K562 (cell line): ENCODE measurements around the gene SUPT3H. TPM values are rescaled to one million over a fixed set of nuclear protein-coding genes. Genes with fewer than 3 reads are reported as not detected.

Experiments used
- ATAC-seq: fragments of 200-7000 bp; cut with Tn5 transposase; 3 replicates; pipeline ENCODE4 v1.9.1; 2020; ENCODE audit warnings: moderate library complexity
- BruUV-seq: library from RNA; stranded (reverse); fragments of 400-500 nt; replicated peaks from 2 replicates; lab custom pipeline; 2021; lab: Mats Ljungman, UMichigan
- CTCF ChIA-PET: fragments of 300-600 bp; formaldehyde crosslinking; extraction: SDS; loops from one replicate; lab custom pipeline; 2021; ENCODE audit warnings: low intra/inter-chr PET ratio; lab: Yijun Ruan, JAX
- POLR2A ChIA-PET: fragments of 300-600, 350-650 bp; sonication (Branson Sonifier 250); formaldehyde crosslinking; extraction: SDS; loops from one replicate; lab custom pipeline; 2021; ENCODE audit warnings: antibody characterized with exemption, inconsistent platforms; lab: Yijun Ruan, JAX
- DNase-seq, 4 experiments: peaks; one replicate each; pipeline versions ENCODE4 v3.0.0 to v3.0.0-alpha.2; 2011 to 2018; ENCODE audit warnings: low spot score in 3 of 4, mixed read lengths in 3 of 4; ENCODE audit errors: extremely low read depth in 1 of 4
- FAIRE-seq: peaks from 2 replicates; lab custom pipeline; 2011; peaks lifted over from hg19 to GRCh38; lab: Jason Lieb, UNC
- H2AFZ ChIP-seq: 2 replicates; pipeline ENCODE4 v1.6.0; 2011; ENCODE audit warnings: low read depth, low read length, control low read depth, inconsistent platforms
- H3K27ac ChIP-seq: fragments of 200-600 bp; 3 replicates; pipeline ENCODE4 v1.8.0; 2011; ENCODE audit warnings: low read depth, mild to moderate bottlenecking, control low read depth, inconsistent platforms, low read length, moderate library complexity, mixed read lengths; ENCODE audit errors: extremely low read depth
- H3K27me3 ChIP-seq, 2 experiments: fragments of 300-600 bp in 1 of 2; 2 replicates in 1 of 2; 3 replicates in 1 of 2; pipeline versions ENCODE4 v1.6.0 to v1.8.0; 2011; ENCODE audit warnings: inconsistent platforms in 2 of 2, low read length in 2 of 2, mild to moderate bottlenecking in 1 of 2, mixed read lengths in 1 of 2, moderate library complexity in 1 of 2; ENCODE audit not compliant: control insufficient read depth in 2 of 2, insufficient read depth in 2 of 2
- H3K36me3 ChIP-seq: fragments of 300-600 bp; 3 replicates; pipeline ENCODE4 v1.8.0; 2011; ENCODE audit warnings: mild to moderate bottlenecking, low read length, inconsistent platforms; ENCODE audit not compliant: control insufficient read depth, insufficient read depth
- H3K4me1 ChIP-seq, 2 experiments: fragments of 200-600 bp in 1 of 2; replicated peaks in 1 of 2; 2 replicates in 1 of 2; 3 replicates in 1 of 2; pipeline versions ENCODE4 v1.5.1 to v1.8.0; 2011; ENCODE audit warnings: inconsistent platforms in 2 of 2, low read length in 2 of 2, mild to moderate bottlenecking in 1 of 2, mixed read lengths in 1 of 2, moderate library complexity in 1 of 2; ENCODE audit not compliant: control insufficient read depth in 2 of 2, insufficient read depth in 2 of 2
- H3K4me2 ChIP-seq: 2 replicates; pipeline ENCODE4 v1.6.1; 2011; ENCODE audit warnings: low read length, control low read depth, inconsistent platforms, mixed read lengths; ENCODE audit not compliant: insufficient read depth
- H3K4me3 ChIP-seq: fragments of 200-600 bp; sonication (generic), shearing (Covaris generic); 2 replicates; pipeline ENCODE4 v1.5.1; 2016; ENCODE audit warnings: control low read depth, inconsistent platforms
- H3K79me2 ChIP-seq: fragments of 200-600 bp; 3 replicates; pipeline ENCODE4 v1.8.0; 2011; ENCODE audit warnings: low read length, inconsistent platforms; ENCODE audit not compliant: control insufficient read depth, insufficient read depth
- H3K9ac ChIP-seq, 2 experiments: 2 replicates each; pipeline versions ENCODE4 v1.6.0 to v1.6.1; 2011; ENCODE audit warnings: low read depth in 2 of 2, low read length in 2 of 2, control low read depth in 1 of 2, inconsistent platforms in 1 of 2, mild to moderate bottlenecking in 1 of 2, mixed read lengths in 1 of 2; ENCODE audit not compliant: insufficient read depth in 1 of 2
- H3K9me1 ChIP-seq: one replicate; pipeline ENCODE4 v1.6.0; 2011; ENCODE audit warnings: inconsistent platforms, mild to moderate bottlenecking, low read length, moderate library complexity; ENCODE audit not compliant: control insufficient read depth, insufficient read depth
- H3K9me3 ChIP-seq: replicated peaks from 2 replicates; pipeline ENCODE4 v1.5.1; 2011; ENCODE audit warnings: low read depth, low read length, inconsistent platforms; ENCODE audit not compliant: control insufficient read depth, insufficient read depth
- H4K20me1 ChIP-seq: replicated peaks from 2 replicates; pipeline ENCODE4 v1.6.1; 2011; ENCODE audit warnings: low read length, inconsistent platforms, mixed read lengths; ENCODE audit not compliant: control insufficient read depth, insufficient read depth
- CCAR2 ChIP-seq: fragments of 200-400 bp; formaldehyde crosslinking; IDR thresholded peaks from 2 replicates; pipeline ENCODE4 v1.6.1; 2017; ENCODE audit warnings: mild to moderate bottlenecking, low read depth, low read length
- IRF2 ChIP-seq: sonication (generic); formaldehyde crosslinking; IDR thresholded peaks from 2 replicates; pipeline ENCODE4 v1.8.1; 2022; ENCODE audit warnings: mild to moderate bottlenecking, missing genetic modification reagents
- MECOM ChIP-seq: fragments of 250-450 bp; sonication (Bioruptor Pico); IDR thresholded peaks from 2 replicates; pipeline ENCODE4 v1.8.0; 2022; ENCODE audit warnings: inconsistent platforms
- MGA ChIP-seq: fragments of 450-650 bp; IDR thresholded peaks from 2 replicates; pipeline ENCODE4 v1.6.1; 2016; ENCODE audit warnings: mild to moderate bottlenecking, moderate library complexity
- SAFB ChIP-seq: fragments of 200-400 bp; formaldehyde crosslinking; IDR thresholded peaks from 2 replicates; pipeline ENCODE4 v1.6.1; 2017; ENCODE audit warnings: low read depth, low read length, borderline replicate concordance
- STAT5B ChIP-seq: fragments of 250-450 bp; sonication (Bioruptor Pico); IDR thresholded peaks from 2 replicates; pipeline ENCODE4 v1.8.0; 2021; ENCODE audit warnings: mild to moderate bottlenecking, inconsistent platforms
- XRCC5 ChIP-seq: fragments of 200-400 bp; formaldehyde crosslinking; IDR thresholded peaks from 2 replicates; pipeline ENCODE4 v1.6.1; 2017; ENCODE audit warnings: low read depth, mild to moderate bottlenecking, low read length
- in situ Hi-C: fragments of 300-500 bp; cut with MboI; formaldehyde crosslinking; loops from 4 replicates; pipeline ENCODE4 v1.15.0; 2018; ENCODE audit warnings: inconsistent platforms, mixed read lengths
- intact Hi-C: fragments of 100-400 bp; cut with micrococcal nuclease; formaldehyde crosslinking; loops from 2 replicates; pipeline ENCODE4 v1.14.2; 2022
- polyA plus RNA-seq, 8 experiments: library from polyadenylated mRNA; depleted of rRNA in 4 of 8; stranded (reverse) in 5 of 8; unstranded in 3 of 8; fragments of >200 nt; fragmentation: Nextera tagmentation in 2 of 8; fragmentation: Illumina TruSeq in 1 of 8; extraction: Ambion mirVana in 2 of 8; extraction: Trizol in 1 of 8; gene quantifications; 2 replicates each; pipeline versions ENCODE4 v1.2.1 to v1.2.3, GENCODE V29; 2011 to 2014; ENCODE audit warnings: inconsistent platforms in 1 of 8, missing spikeins in 1 of 8
- total RNA-seq, 7 experiments: library from RNA; depleted of rRNA in 6 of 7; stranded (reverse); fragments of >200 nt in 6 of 7; fragmentation: Illumina TruSeq in 2 of 7; extraction: Trizol in 2 of 7; gene quantifications; 2 replicates each; pipeline versions ENCODE4 v1.2.1 to v1.2.3, GENCODE V29; 2011 to 2021; ENCODE audit warnings: low replicate concordance in 1 of 7

The SUPT3H gene
- total and polyA plus RNA-seq, 9 of the 15 experiments (the other 6 are each of a cell fraction or from before 2014, with no cell fraction given) = 7.2 to 16.3 (median 11.9) TPM

- BruUV-seq = no TSS peak
- no peaks in the 10 kb centered on the region for H3K4me1 ChIP-seq
- TF ChIP-seq SAFB = no peak
- no peak for TF ChIP-seq MECOM
- no peak for TF ChIP-seq XRCC5
- no peak for TF ChIP-seq IRF2 (CRISPR knock-in tag)
- no peak for TF ChIP-seq MGA
- TF ChIP-seq CCAR2 = no peak
- no peak for TF ChIP-seq STAT5B
- TF ChIP-seq, all 486 proteins: peak for 0
- no peak overlapping the region for H3K27ac ChIP-seq
- no peaks in the 10 kb centered on the region for H3K27me3 ChIP-seq
- H2AFZ ChIP-seq = no peak overlapping the region
- POLR2A ChIA-PET = interaction anchor here (0.6 kb wide), 1 partner anchor 557 kb away, joined by 4 read pairs; no protein-coding TSS in a partner anchor
- H4K20me1 ChIP-seq = no peaks in the 10 kb centered on the region
- no peaks in the 10 kb centered on the region for H3K36me3 ChIP-seq
- H3K79me2 ChIP-seq = no peaks in the 10 kb centered on the region
- intact Hi-C loops (no loop called here), in situ Hi-C loops (no loop called here)
- no peak for ATAC-seq
- no peak overlapping the region for H3K4me3 ChIP-seq
- DNase-seq = no peak
- no peak overlapping the region for H3K9ac ChIP-seq
- FAIRE-seq = no peak
- no peaks in the 10 kb centered on the region for H3K9me1 ChIP-seq
- no peaks in the 10 kb centered on the region for H3K9me3 ChIP-seq
- no peak overlapping the region for H3K4me2 ChIP-seq
- CTCF ChIA-PET = no interaction called here
These were observed 304.0 kb downstream of the SUPT3H start for GRCh38 chr6:45073771-45074170.
